Measurements from ENCODE around the gene CD72.

The CD72 gene

DNA sequence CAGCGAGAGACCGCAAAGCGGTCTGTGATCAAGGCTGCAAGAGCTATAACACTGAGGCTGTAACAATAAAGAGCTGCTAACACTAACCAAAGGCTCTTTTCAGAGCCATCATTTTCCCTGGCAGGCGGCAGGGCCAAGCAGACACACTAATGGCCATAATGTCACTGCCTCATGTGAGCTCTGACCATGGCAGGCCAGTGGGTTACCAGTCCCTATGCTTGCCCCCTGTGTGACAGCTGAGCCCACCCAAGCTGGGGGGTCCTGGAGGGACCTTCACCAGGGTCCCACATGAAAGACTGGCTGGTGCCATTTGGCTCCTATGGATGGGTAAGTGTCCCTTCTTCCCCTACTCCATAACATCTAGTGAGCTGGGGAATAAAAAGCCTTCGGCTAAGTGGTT, 42.7 kb downstream of the CD72 start:
- H3K4me3 ChIP-seq (replicated peaks; ENCODE audit: low read depth, low read length): no peak overlapping the region
- DNase-seq (ENCODE audit: low read depth): no peak
- TF ChIP-seq, protein P1, sequence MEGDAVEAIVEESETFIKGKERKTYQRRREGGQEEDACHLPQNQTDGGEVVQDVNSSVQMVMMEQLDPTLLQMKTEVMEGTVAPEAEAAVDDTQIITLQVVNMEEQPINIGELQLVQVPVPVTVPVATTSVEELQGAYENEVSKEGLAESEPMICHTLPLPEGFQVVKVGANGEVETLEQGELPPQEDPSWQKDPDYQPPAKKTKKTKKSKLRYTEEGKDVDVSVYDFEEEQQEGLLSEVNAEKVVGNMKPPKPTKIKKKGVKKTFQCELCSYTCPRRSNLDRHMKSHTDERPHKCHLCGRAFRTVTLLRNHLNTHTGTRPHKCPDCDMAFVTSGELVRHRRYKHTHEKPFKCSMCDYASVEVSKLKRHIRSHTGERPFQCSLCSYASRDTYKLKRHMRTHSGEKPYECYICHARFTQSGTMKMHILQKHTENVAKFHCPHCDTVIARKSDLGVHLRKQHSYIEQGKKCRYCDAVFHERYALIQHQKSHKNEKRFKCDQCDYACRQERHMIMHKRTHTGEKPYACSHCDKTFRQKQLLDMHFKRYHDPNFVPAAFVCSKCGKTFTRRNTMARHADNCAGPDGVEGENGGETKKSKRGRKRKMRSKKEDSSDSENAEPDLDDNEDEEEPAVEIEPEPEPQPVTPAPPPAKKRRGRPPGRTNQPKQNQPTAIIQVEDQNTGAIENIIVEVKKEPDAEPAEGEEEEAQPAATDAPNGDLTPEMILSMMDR (IDR thresholded peaks at IDR 0.05; ENCODE audit: low read length, missing control alignments): no peak

- no peak overlapping the region for H3K4me3 ChIP-seq (replicated peaks; ENCODE audit: low read depth, low read length)
- TF ChIP-seq, protein P1 (IDR thresholded peaks at IDR 0.05; ENCODE audit: low read length, missing control alignments): no peak
- no peak for DNase-seq (ENCODE audit: low read depth)
These were observed 43.6 kb downstream of the CD72 start for GRCh38 chr9:35574578-35575122.

- TF ChIP-seq, protein P1 (IDR thresholded peaks at IDR 0.05; ENCODE audit: low read length, missing control alignments): no peak
- DNase-seq (ENCODE audit: low read depth): no peak
- no peak overlapping the region for H3K4me3 ChIP-seq (replicated peaks; ENCODE audit: low read depth, low read length)
These were observed 47.3 kb downstream of the CD72 start for GRCh38 chr9:35570709-35571504.

DNA sequence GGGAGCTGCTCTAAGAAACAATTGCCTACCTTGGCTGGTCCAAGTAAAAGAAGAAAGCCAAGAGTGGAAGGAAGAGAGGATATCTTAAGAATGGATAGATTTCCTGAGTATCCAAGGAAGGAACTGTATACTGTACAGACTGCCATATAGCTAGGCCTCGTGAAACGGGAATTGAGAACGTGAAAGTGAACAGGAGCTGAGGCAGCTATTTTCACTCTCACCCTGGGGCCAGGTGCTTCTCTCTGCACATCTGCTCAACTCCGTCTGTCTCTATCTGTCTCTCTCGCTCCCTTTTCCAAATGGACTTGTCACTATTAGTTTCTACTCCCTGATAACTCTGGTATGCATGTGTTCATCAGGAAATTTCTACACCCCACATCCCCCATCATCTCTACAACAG, 49.0 kb downstream of the CD72 start:
- H3K4me3 ChIP-seq (replicated peaks; ENCODE audit: low read depth, low read length): no peak overlapping the region
- TF ChIP-seq, protein P1 (IDR thresholded peaks at IDR 0.05; ENCODE audit: low read length, missing control alignments): no peak

GRCh38 chr9:35568196-35568595, 50.0 kb downstream of the CD72 start:
- H3K4me3 ChIP-seq (replicated peaks; ENCODE audit: low read depth, low read length): no peak overlapping the region
- no peak for DNase-seq (ENCODE audit: low read depth)
- TF ChIP-seq, protein P1 (IDR thresholded peaks at IDR 0.05; ENCODE audit: low read length, missing control alignments): no peak

More for the DNA sequence above, 49.0 kb downstream of the CD72 start:
- DNase-seq (ENCODE audit: low read depth): no peak

GRCh38 chr9:35566417-35566816, 51.8 kb downstream of the CD72 start:
- H3K4me3 ChIP-seq (replicated peaks; ENCODE audit: low read depth, low read length): no peak overlapping the region
- TF ChIP-seq, protein P1 (IDR thresholded peaks at IDR 0.05; ENCODE audit: low read length, missing control alignments): no peak
- no peak for DNase-seq (ENCODE audit: low read depth)
